K562 (cell line): ENCODE measurements around the gene VARS1. TPM values are rescaled to one million over a fixed set of nuclear protein-coding genes. Genes with fewer than 3 reads are reported as not detected.
A peak's percentile ranks its signal among the peaks of the same experiment; 100 is the strongest.

ENCODE experiments used
- DPF2 ChIP-seq: fragments of 450-650 bp; IDR thresholded peaks from 2 replicates; pipeline ENCODE4 v1.6.1; 2016
- EP400 ChIP-seq: fragments of 450-650 bp; IDR thresholded peaks from 2 replicates; pipeline ENCODE4 v1.6.1; 2017; ENCODE audit warnings: antibody characterized with exemption, mild to moderate bottlenecking, moderate library complexity
- ETS2 ChIP-seq: IDR thresholded peaks from 2 replicates; pipeline ENCODE4 v1.6.1; 2016; ENCODE audit warnings: borderline replicate concordance, missing genetic modification characterization, mild to moderate bottlenecking, moderate library complexity, missing compliant biosample characterization; ENCODE audit not compliant: poor library complexity, severe bottlenecking
- GTF3C2 ChIP-seq: IDR thresholded peaks from 3 replicates; pipeline ENCODE4 v1.6.1; 2011; ENCODE audit warnings: borderline replicate concordance, mild to moderate bottlenecking, moderate library complexity; ENCODE audit not compliant: insufficient read length; ENCODE audit errors: extremely low read depth
- HBP1 ChIP-seq: fragments of 450-650 bp; formaldehyde crosslinking; IDR thresholded peaks from 2 replicates; pipeline ENCODE4 v1.4.0; 2022; ENCODE audit warnings: missing genetic modification characterization
- MED1 ChIP-seq: sonication (generic); formaldehyde crosslinking; IDR thresholded peaks from 2 replicates; pipeline ENCODE4 v1.8.1; 2023; ENCODE audit warnings: missing genetic modification reagents, borderline replicate concordance
- MTF1 ChIP-seq: fragments of 250-450 bp; sonication (Bioruptor Pico); IDR thresholded peaks from 2 replicates; pipeline ENCODE4 v1.9.0; 2021; ENCODE audit warnings: moderate library complexity, mild to moderate bottlenecking, inconsistent platforms, borderline replicate concordance
- NCOR1 ChIP-seq: fragments of 450-650 bp; IDR thresholded peaks from 2 replicates; pipeline ENCODE4 v1.6.1; 2016; ENCODE audit warnings: mild to moderate bottlenecking, moderate library complexity
- NR2C2 ChIP-seq, 2 experiments: fragments of 200-800 bp in 1 of 2; sonication (Bioruptor generic) in 1 of 2; sonication (generic) in 1 of 2; formaldehyde crosslinking in 1 of 2; IDR thresholded peaks; 2 replicates each; pipeline versions ENCODE4 v1.6.1 to v1.8.0; 2016 to 2022; ENCODE audit warnings: mild to moderate bottlenecking in 1 of 2, missing compliant biosample characterization in 1 of 2, missing genetic modification characterization in 1 of 2, missing genetic modification reagents in 1 of 2
- SMARCA4 ChIP-seq: fragments of 450-650 bp; IDR thresholded peaks from 2 replicates; pipeline ENCODE4 v1.6.1; 2016
- TFE3 ChIP-seq: fragments of 450-650 bp; formaldehyde crosslinking; IDR thresholded peaks from 2 replicates; pipeline ENCODE4 v1.4.0; 2020; ENCODE audit warnings: mild to moderate bottlenecking, mixed read lengths
- ZC3H8 ChIP-seq: fragments of 450-650 bp; IDR thresholded peaks from 2 replicates; pipeline ENCODE4 v1.6.1; 2017
- ZNF143 ChIP-seq: sonication (generic); formaldehyde crosslinking; IDR thresholded peaks from 2 replicates; pipeline ENCODE4 v1.9.0; 2022; ENCODE audit warnings: mild to moderate bottlenecking, missing genetic modification reagents
- ZNF511 ChIP-seq: sonication (generic); formaldehyde crosslinking; IDR thresholded peaks from 2 replicates; pipeline ENCODE4 v1.8.0; 2022; ENCODE audit warnings: mild to moderate bottlenecking, missing genetic modification reagents
- ZNF518B ChIP-seq: fragments of 250-450 bp; sonication (Bioruptor Pico); IDR thresholded peaks from 2 replicates; pipeline ENCODE4 v1.5.0; 2021; ENCODE audit warnings: mild to moderate bottlenecking, moderate library complexity
- ZNF77 ChIP-seq: fragments of 250-450 bp; sonication (Bioruptor Pico); IDR thresholded peaks from 2 replicates; pipeline ENCODE4 v1.5.0; 2020
- polyA plus RNA-seq, 8 experiments: library from polyadenylated mRNA; depleted of rRNA in 4 of 8; stranded (reverse) in 5 of 8; unstranded in 3 of 8; fragments of >200 nt; fragmentation: Nextera tagmentation in 2 of 8; fragmentation: Illumina TruSeq in 1 of 8; extraction: Ambion mirVana in 2 of 8; extraction: Trizol in 1 of 8; gene quantifications; 2 replicates each; pipeline versions ENCODE4 v1.2.1 to v1.2.3, GENCODE V29; 2011 to 2014; ENCODE audit warnings: inconsistent platforms in 1 of 8, missing spikeins in 1 of 8
- total RNA-seq, 7 experiments: library from RNA; depleted of rRNA in 6 of 7; stranded (reverse); fragments of >200 nt in 6 of 7; fragmentation: Illumina TruSeq in 2 of 7; extraction: Trizol in 2 of 7; gene quantifications; 2 replicates each; pipeline versions ENCODE4 v1.2.1 to v1.2.3, GENCODE V29; 2011 to 2021; ENCODE audit warnings: low replicate concordance in 1 of 7

Gene VARS1
- total and polyA plus RNA-seq, 9 of the 15 experiments (the other 6 are each of a cell fraction or from before 2014, with no cell fraction given) = 2.9 to 488 (median 130) TPM

- TF ChIP-seq MTF1 (CRISPR knock-in tag) = peak; percentile 90
- TF ChIP-seq NCOR1 = no peak
- TF ChIP-seq EP400 = no peak
- peak; percentile 97 for TF ChIP-seq HBP1 (CRISPR knock-in tag)
- peak; percentile 77 for TF ChIP-seq ZNF143 (CRISPR knock-in tag)
- TF ChIP-seq ZNF518B (CRISPR knock-in tag) = 0 out of 2 replicates have a peak, but pooled peaks have one; percentile 62
- peak; percentile 97 for TF ChIP-seq ZNF511 (CRISPR knock-in tag)
- TF ChIP-seq ZNF77 = 0 out of 2 replicates have a peak, but pooled peaks have one; percentile 77
- no peak for TF ChIP-seq ETS2
- peak; percentile 69; the same call in 1 of the 2 replicates for TF ChIP-seq ZC3H8
- no peak for TF ChIP-seq GTF3C2
- peak; percentile 89 for TF ChIP-seq DPF2
- TF ChIP-seq SMARCA4 = peak; percentile 78; the same call in 1 of the 2 replicates
- TF ChIP-seq NR2C2 (CRISPR knock-in tag; IDR thresholded peaks at IDR 0.05) = peak; percentile 77
- no peak for TF ChIP-seq NR2C2 (tag; IDR thresholded peaks at IDR 0.05)
- TF ChIP-seq TFE3 (CRISPR knock-in tag) = no peak
- no peak; the same call in 1 of the 2 replicates for TF ChIP-seq MED1 (CRISPR knock-in tag)
Measured at GRCh38 chr6:31834367-31835250, 39.1 kb upstream of the VARS1 start (continued).
